SK-N-SH (cell line): ENCODE data around the gene TLE5. TPM values are rescaled to one million over a fixed set of nuclear protein-coding genes. Genes with fewer than 3 reads are reported as not detected.

ENCODE experiments used
- CTCF ChIA-PET: fragments of 300-600, 350-600 bp; formaldehyde crosslinking; extraction: SDS; loops from one replicate; lab custom pipeline; 2021; lab: Yijun Ruan, JAX
- POLR2A ChIA-PET: fragments of 350-600 bp; sonication (Branson Sonifier 250); formaldehyde crosslinking; extraction: SDS; loops from one replicate; lab custom pipeline; 2020; ENCODE audit warnings: antibody characterized with exemption, inconsistent platforms; lab: Yijun Ruan, JAX
- DNase-seq: peaks from one replicate; pipeline ENCODE4 v3.0.0; 2012
- H2AFZ ChIP-seq: fragments of 200-600 bp; sonication (generic); 2 replicates; pipeline ENCODE4 v1.8.1; 2016; ENCODE audit warnings: antibody characterized with exemption, mild to moderate bottlenecking, low read depth
- H3F3A ChIP-seq: fragments of 200-600 bp; sonication (generic); replicated peaks from 2 replicates; pipeline ENCODE3; 2016; ENCODE audit warnings: antibody characterized with exemption, mild to moderate bottlenecking; ENCODE audit not compliant: insufficient read depth
- H3K27ac ChIP-seq, 2 experiments: fragments of 200-500 bp in 1 of 2; fragments of 200-600 bp in 1 of 2; sonication (Bioruptor generic) in 1 of 2; sonication (generic), shearing (Covaris generic) in 1 of 2; 2 replicates each; pipeline versions ENCODE4 v1.5.1 to v1.6.1; 2014 to 2016; ENCODE audit warnings: low read depth in 2 of 2, inconsistent platforms in 1 of 2, low read length in 1 of 2, mild to moderate bottlenecking in 1 of 2, mixed read lengths in 1 of 2
- H3K27me3 ChIP-seq: fragments of 200-600 bp; sonication (generic), shearing (Covaris generic); 2 replicates; pipeline ENCODE4 v1.6.1; 2016; ENCODE audit warnings: mixed run types; ENCODE audit not compliant: insufficient read depth
- H3K36me3 ChIP-seq, 2 experiments: fragments of 200-500 bp in 1 of 2; fragments of 200-600 bp in 1 of 2; sonication (Bioruptor generic) in 1 of 2; sonication (generic) in 1 of 2; replicated peaks in 1 of 2; 2 replicates each; pipeline versions ENCODE3 to v1.5.1; 2014 to 2016; ENCODE audit warnings: low read length in 1 of 2, mild to moderate bottlenecking in 1 of 2; ENCODE audit not compliant: insufficient read depth in 2 of 2, control insufficient read depth in 1 of 2
- H3K4me1 ChIP-seq, 2 experiments: fragments of 200-500 bp in 1 of 2; fragments of 200-600 bp in 1 of 2; sonication (Bioruptor generic) in 1 of 2; sonication (generic), shearing (Covaris generic) in 1 of 2; 2 replicates each; pipeline versions ENCODE4 v1.5.1 to v1.6.1; 2014 to 2016; ENCODE audit warnings: low read depth in 1 of 2, low read length in 1 of 2, mixed run types in 1 of 2; ENCODE audit not compliant: insufficient read depth in 2 of 2, control insufficient read depth in 1 of 2
- H3K4me2 ChIP-seq: fragments of 200-600 bp; sonication (generic), shearing (Covaris generic); 2 replicates; pipeline ENCODE4 v1.6.1; 2017; ENCODE audit warnings: mixed run types
- H3K4me3 ChIP-seq, 2 experiments: fragments of 200-500 bp in 1 of 2; fragments of 200-600 bp in 1 of 2; sonication (Bioruptor generic) in 1 of 2; sonication (generic), shearing (Covaris generic) in 1 of 2; 2 replicates each; pipeline versions ENCODE4 v1.5.1 to v1.8.1; 2014 to 2016; ENCODE audit warnings: low read depth in 2 of 2, inconsistent platforms in 1 of 2, low read length in 1 of 2, mild to moderate bottlenecking in 1 of 2, mixed read lengths in 1 of 2, moderate library complexity in 1 of 2
- H3K79me2 ChIP-seq: fragments of 200-600 bp; sonication (generic); 2 replicates; pipeline ENCODE4 v1.8.1; 2017; ENCODE audit warnings: mild to moderate bottlenecking; ENCODE audit not compliant: insufficient read depth
- H3K9ac ChIP-seq: fragments of 200-600 bp; sonication (generic); 2 replicates; pipeline ENCODE4 v1.6.1; 2017; ENCODE audit warnings: mixed run types
- H3K9me2 ChIP-seq: fragments of 200-600 bp; sonication (generic); 2 replicates; pipeline ENCODE4 v1.6.1; 2017; ENCODE audit warnings: mixed run types
- H3K9me3 ChIP-seq: fragments of 200-600 bp; sonication (generic); 2 replicates; pipeline ENCODE4 v1.6.1; 2017; ENCODE audit warnings: mixed run types, mild to moderate bottlenecking, moderate library complexity
- H4K20me1 ChIP-seq: fragments of 200-600 bp; sonication (generic); 2 replicates; pipeline ENCODE4 v1.6.1; 2017; ENCODE audit warnings: mild to moderate bottlenecking, mixed run types; ENCODE audit not compliant: insufficient read depth
- CHD2 ChIP-seq: fragments of 150-350 bp; IDR thresholded peaks from 2 replicates; pipeline ENCODE4 v1.6.1; 2018; ENCODE audit warnings: low read length; ENCODE audit not compliant: partially characterized antibody
- EZH2phosphoT487 ChIP-seq: fragments of 200-600 bp; sonication (generic); IDR thresholded peaks from 2 replicates; pipeline ENCODE4 v1.6.1; 2017; ENCODE audit warnings: low read depth, mixed run types, mild to moderate bottlenecking, antibody characterized with exemption, moderate library complexity, borderline replicate concordance
- FOSL2 ChIP-seq: IDR thresholded peaks from 2 replicates; pipeline ENCODE4 v1.4.0; 2012; ENCODE audit warnings: low read depth, mild to moderate bottlenecking, moderate library complexity, borderline replicate concordance
- FOXJ3 ChIP-seq: sonication (generic); formaldehyde crosslinking; IDR thresholded peaks from 2 replicates; pipeline ENCODE4 v1.5.1; 2020; ENCODE audit warnings: mild to moderate bottlenecking, missing genetic modification reagents
- IRF3 ChIP-seq: fragments of 150-350 bp; IDR thresholded peaks from 2 replicates; pipeline ENCODE4 v1.6.1; 2016; ENCODE audit warnings: mild to moderate bottlenecking, low read depth, low read length
- JUND ChIP-seq: IDR thresholded peaks from 2 replicates; pipeline ENCODE4 v1.4.0; 2012
- NFIC ChIP-seq: IDR thresholded peaks from 2 replicates; pipeline ENCODE4 v1.4.0; 2012; ENCODE audit warnings: borderline replicate concordance
- NRF1 ChIP-seq: IDR thresholded peaks from 2 replicates; pipeline ENCODE4 v1.6.1; 2012; ENCODE audit warnings: low read depth, mild to moderate bottlenecking, low read length
- RAD21 ChIP-seq: IDR thresholded peaks from 2 replicates; pipeline ENCODE4 v1.6.1; 2012; ENCODE audit warnings: mild to moderate bottlenecking, low read length
- RCOR1 ChIP-seq: fragments of 150-350 bp; IDR thresholded peaks from 2 replicates; pipeline ENCODE4 v1.6.1; 2017; ENCODE audit warnings: antibody characterized with exemption, low read length
- REST ChIP-seq: IDR thresholded peaks from 2 replicates; pipeline ENCODE4 v1.6.1; 2012; ENCODE audit warnings: mild to moderate bottlenecking, low read depth, low read length, moderate library complexity
- RFX5 ChIP-seq: IDR thresholded peaks from 2 replicates; pipeline ENCODE4 v1.6.1; 2012; ENCODE audit warnings: mild to moderate bottlenecking, improper control_type of control experiment, low read length
- RXRA ChIP-seq: IDR thresholded peaks from 2 replicates; pipeline ENCODE4 v1.4.0; 2012; ENCODE audit warnings: low read depth, mild to moderate bottlenecking, borderline replicate concordance
- SIN3A ChIP-seq: IDR thresholded peaks from 2 replicates; pipeline ENCODE4 v1.6.1; 2012; ENCODE audit warnings: low read depth, mild to moderate bottlenecking, low read length, moderate library complexity, borderline replicate concordance
- SMC3 ChIP-seq: IDR thresholded peaks from 2 replicates; pipeline ENCODE4 v1.6.1; 2012; ENCODE audit warnings: low read depth, low read length, improper control_type of control experiment
- YY1 ChIP-seq: IDR thresholded peaks from 2 replicates; pipeline ENCODE4 v1.4.0; 2012; ENCODE audit warnings: low read depth, mild to moderate bottlenecking
- WGBS: methylation state at CpG from one replicate; pipeline ENCODE4 v1.1.6; 2017; ENCODE audit warnings: low lambda C conversion rate; 5-methylcytosine and 5-hydroxymethylcytosine counted together
- polyA plus RNA-seq, 3 experiments: library from polyadenylated mRNA; depleted of rRNA; stranded (reverse); fragments of >200 nt; gene quantifications; 2 replicates each; pipeline ENCODE4 v1.2.3, GENCODE V29; 2012
- TF ChIP-seq, protein P1 (sequence below): fragments of 150-350 bp; IDR thresholded peaks from 2 replicates; pipeline ENCODE4 v1.6.1; 2017; ENCODE audit warnings: antibody characterized with exemption, low read length, low read depth, borderline replicate concordance

The TLE5 gene
- polyA plus RNA-seq, 1 of the 3 experiments (the other 2 are of a cell fraction) = 519 TPM

DNA sequence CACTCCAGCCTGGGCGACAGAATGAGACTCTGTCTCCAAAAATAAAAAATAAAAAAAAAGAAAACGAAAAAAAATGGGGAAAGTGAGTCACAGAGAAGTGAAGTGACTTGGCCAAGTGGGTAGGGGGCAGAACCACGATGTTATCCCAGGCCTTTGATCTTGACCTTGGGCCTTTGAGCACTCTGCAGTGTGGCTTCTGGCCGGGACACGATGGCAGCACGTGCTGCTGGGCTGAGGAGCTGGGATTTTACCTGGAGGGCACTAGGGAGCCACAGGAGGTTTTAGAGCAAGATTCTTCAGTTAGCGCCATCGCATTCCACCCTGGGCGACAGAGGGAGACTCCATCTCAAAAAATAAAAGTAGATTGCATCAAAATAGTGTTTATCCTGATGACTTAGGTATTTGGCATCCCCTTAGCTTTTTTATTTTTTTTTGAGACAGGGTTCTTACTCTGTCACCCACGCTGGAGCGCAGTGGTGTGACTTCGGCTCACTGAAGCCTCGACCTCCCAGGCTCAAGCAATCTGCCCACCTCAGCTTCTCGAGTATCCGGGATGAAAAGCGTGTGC is 4.3 kb upstream of the TLE5 start:
- no peaks in the 10 kb centered on the region for H3K9me3 ChIP-seq
- H4K20me1 ChIP-seq = no peaks in the 10 kb centered on the region
- H3K27me3 ChIP-seq = no peaks in the 10 kb centered on the region
- no peaks in the 10 kb centered on the region for H3K9me2 ChIP-seq
- H3K27ac ChIP-seq = no peak overlapping the region
- WGBS = 84% methylated on average over 16 of the region's 16 CpGs
- no peak overlapping the region for H3K4me3 ChIP-seq
- H2AFZ ChIP-seq = no peak overlapping the region
- peak; percentile 2 for DNase-seq
- H3K79me2 ChIP-seq = peaks cover under 1% of the 10 kb centered on the region; the same call in 1 of the 2 replicates
- peaks cover 0 to 7% of the 10 kb centered on the region in 2 experiments; a peak in 1 of 4 replicates for H3K4me1 ChIP-seq
- H3K36me3 ChIP-seq = no peaks in the 10 kb centered on the region
- no peak for TF ChIP-seq RCOR1
- no peak for TF ChIP-seq FOSL2
- TF ChIP-seq NFIC = no peak
- no peak for TF ChIP-seq EZH2phosphoT487
- no peak for TF ChIP-seq SIN3A
- TF ChIP-seq FOXJ3 (CRISPR knock-in tag) = no peak
- no peak for TF ChIP-seq NRF1
- no peak for TF ChIP-seq CHD2
- TF ChIP-seq RAD21 = no peak
- no peak for TF ChIP-seq RXRA
- no peak for TF ChIP-seq IRF3
- no peak for TF ChIP-seq YY1
- TF ChIP-seq REST = no peak
- no peak for TF ChIP-seq JUND
- TF ChIP-seq RFX5 = no peak
- TF ChIP-seq SMC3 = no peak
- TF ChIP-seq, protein P1, sequence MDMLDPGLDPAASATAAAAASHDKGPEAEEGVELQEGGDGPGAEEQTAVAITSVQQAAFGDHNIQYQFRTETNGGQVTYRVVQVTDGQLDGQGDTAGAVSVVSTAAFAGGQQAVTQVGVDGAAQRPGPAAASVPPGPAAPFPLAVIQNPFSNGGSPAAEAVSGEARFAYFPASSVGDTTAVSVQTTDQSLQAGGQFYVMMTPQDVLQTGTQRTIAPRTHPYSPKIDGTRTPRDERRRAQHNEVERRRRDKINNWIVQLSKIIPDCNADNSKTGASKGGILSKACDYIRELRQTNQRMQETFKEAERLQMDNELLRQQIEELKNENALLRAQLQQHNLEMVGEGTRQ = no peak
- H3F3A ChIP-seq = peaks cover 4% of the 10 kb centered on the region
- CTCF ChIA-PET = interaction anchor here (0.6 to 1.5 kb wide), 2 partner anchors 115 to 569 kb away, joined by 3 read pairs; no protein-coding TSS in a partner anchor
- POLR2A ChIA-PET = no interaction called here
- H3K9ac ChIP-seq = no peak overlapping the region
- H3K4me2 ChIP-seq = no peak overlapping the region
